MCF 10A (cell line): ENCODE measurements around the gene DNAL1. TPM values are rescaled to one million over a fixed set of nuclear protein-coding genes. Genes with fewer than 3 reads are reported as not detected.

Experiments
- BruUV-seq: library from RNA; stranded (reverse); fragments of 400-500 nt; replicated peaks from 2 replicates; lab custom pipeline; 2021; lab: Mats Ljungman, UMichigan
- CTCF ChIA-PET: fragments of 300-600 bp; sonication (Branson Sonifier 250); formaldehyde crosslinking; extraction: SDS; loops from one replicate; lab custom pipeline; 2021; ENCODE audit warnings: antibody characterized with exemption, inconsistent platforms; lab: Yijun Ruan, JAX
- POLR2A ChIA-PET: fragments of 300-600, 350-650 bp; sonication (Branson Sonifier 250); formaldehyde crosslinking; extraction: SDS; loops from one replicate; lab custom pipeline; 2020; ENCODE audit warnings: antibody characterized with exemption, inconsistent platforms; lab: Yijun Ruan, JAX
- DNase-seq: peaks from one replicate; pipeline ENCODE4 v3.0.0-alpha.2; 2018; ENCODE audit not compliant: unreplicated experiment
- H3K27ac Mint-ChIP-seq: one replicate; pipeline ENCODE4 v1.8.0; 2022; ENCODE audit warnings: mild to moderate bottlenecking, low read depth, mixed read lengths; ENCODE audit not compliant: unreplicated experiment
- H3K27me3 Mint-ChIP-seq: one replicate; pipeline ENCODE4 v1.8.0; 2022; ENCODE audit warnings: mixed read lengths; ENCODE audit not compliant: insufficient read depth, unreplicated experiment
- H3K36me3 Mint-ChIP-seq: one replicate; pipeline ENCODE4 v1.8.0; 2022; ENCODE audit warnings: mild to moderate bottlenecking, moderate library complexity, mixed read lengths; ENCODE audit not compliant: insufficient read depth, unreplicated experiment
- H3K4me1 Mint-ChIP-seq: one replicate; pipeline ENCODE4 v1.8.0; 2022; ENCODE audit warnings: mixed read lengths; ENCODE audit not compliant: insufficient read depth, unreplicated experiment
- H3K4me3 Mint-ChIP-seq: one replicate; pipeline ENCODE4 v1.8.0; 2022; ENCODE audit warnings: mild to moderate bottlenecking, moderate library complexity, mixed read lengths; ENCODE audit not compliant: unreplicated experiment
- H3K9me3 Mint-ChIP-seq: one replicate; pipeline ENCODE4 v1.8.0; 2022; ENCODE audit warnings: mixed read lengths; ENCODE audit not compliant: unreplicated experiment
- intact Hi-C: fragments of 100-400 bp; cut with micrococcal nuclease; formaldehyde crosslinking; loops from 2 replicates; pipeline ENCODE4 v1.14.1; 2022
- total RNA-seq: library from RNA; stranded (reverse); gene quantifications from 2 replicates; pipeline ENCODE4 v1.2.3, GENCODE V29; 2022
- TF ChIP-seq, protein P1 (sequence below): fragments of 200-600 bp; IDR thresholded peaks from one replicate; pipeline ENCODE4 v1.8.0; 2022; ENCODE audit warnings: antibody characterized with exemption, mild to moderate bottlenecking; ENCODE audit not compliant: unreplicated experiment

The DNAL1 gene
- total RNA-seq, 1 experiment from 2014 or later: 18.5 TPM

DNA sequence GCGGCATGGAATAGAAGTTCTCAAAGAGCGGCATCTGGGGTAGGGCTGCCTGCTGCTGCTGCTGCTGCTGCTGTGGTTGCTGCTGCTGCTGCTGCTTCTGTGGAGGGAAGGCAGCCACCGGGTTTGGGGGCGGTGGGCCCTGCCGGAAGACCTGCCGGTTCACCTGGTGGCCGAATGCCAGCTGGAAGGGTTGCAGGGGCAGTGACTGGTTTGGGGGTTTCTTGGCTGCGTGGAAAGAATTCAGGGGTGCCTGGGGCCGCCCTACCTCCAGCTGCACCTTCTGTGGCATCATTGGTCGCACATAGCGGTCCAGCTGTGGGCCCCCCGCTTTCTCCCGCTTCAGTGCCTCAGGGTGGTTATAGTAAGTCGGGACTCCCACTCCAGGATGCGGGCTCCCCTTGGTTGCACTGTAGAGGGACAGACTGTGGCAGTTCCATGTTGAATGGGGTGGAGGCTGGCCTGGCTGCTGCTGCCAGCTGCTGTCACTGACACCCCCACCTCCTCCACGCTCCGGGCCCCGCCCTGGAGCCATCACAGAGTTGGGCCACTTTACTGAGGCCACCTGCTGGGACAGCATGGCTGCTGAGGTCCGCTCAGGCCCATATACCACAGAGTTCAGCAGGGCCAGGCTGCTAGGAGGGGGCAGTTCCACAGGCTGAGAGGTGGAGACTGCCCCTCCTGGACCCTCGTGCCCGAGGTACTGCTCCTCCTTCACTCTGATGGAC is 94.5 kb downstream of the DNAL1 start:
- Mint-ChIP-seq H3K9me3 (no peaks in the 10 kb centered on the region), H3K36me3 (peaks cover 72% of the 10 kb centered on the region), H3K4me3 (no peak overlapping the region), H3K27ac (peak overlapping the region; percentile 63), H3K4me1 (peaks cover 45% of the 10 kb centered on the region), H3K27me3 (no peaks in the 10 kb centered on the region)
- TF ChIP-seq, protein P1, sequence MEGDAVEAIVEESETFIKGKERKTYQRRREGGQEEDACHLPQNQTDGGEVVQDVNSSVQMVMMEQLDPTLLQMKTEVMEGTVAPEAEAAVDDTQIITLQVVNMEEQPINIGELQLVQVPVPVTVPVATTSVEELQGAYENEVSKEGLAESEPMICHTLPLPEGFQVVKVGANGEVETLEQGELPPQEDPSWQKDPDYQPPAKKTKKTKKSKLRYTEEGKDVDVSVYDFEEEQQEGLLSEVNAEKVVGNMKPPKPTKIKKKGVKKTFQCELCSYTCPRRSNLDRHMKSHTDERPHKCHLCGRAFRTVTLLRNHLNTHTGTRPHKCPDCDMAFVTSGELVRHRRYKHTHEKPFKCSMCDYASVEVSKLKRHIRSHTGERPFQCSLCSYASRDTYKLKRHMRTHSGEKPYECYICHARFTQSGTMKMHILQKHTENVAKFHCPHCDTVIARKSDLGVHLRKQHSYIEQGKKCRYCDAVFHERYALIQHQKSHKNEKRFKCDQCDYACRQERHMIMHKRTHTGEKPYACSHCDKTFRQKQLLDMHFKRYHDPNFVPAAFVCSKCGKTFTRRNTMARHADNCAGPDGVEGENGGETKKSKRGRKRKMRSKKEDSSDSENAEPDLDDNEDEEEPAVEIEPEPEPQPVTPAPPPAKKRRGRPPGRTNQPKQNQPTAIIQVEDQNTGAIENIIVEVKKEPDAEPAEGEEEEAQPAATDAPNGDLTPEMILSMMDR: no peak
- BruUV-seq: TSS peak; percentile 22
- intact Hi-C loops: no loop called here
- CTCF ChIA-PET: interaction anchor here (0.5 to 5.7 kb wide), 6 partner anchors 11 to 87 kb away, joined by 3 to 59 read pairs (median 6); no protein-coding TSS in a partner anchor
- POLR2A ChIA-PET: interaction anchor here (0.9 to 9.8 kb wide), 5 partner anchors 13 to 53 kb away, joined by 3 to 296 read pairs (median 59); a partner anchor contains a TSS
- no peak for DNase-seq

DNA sequence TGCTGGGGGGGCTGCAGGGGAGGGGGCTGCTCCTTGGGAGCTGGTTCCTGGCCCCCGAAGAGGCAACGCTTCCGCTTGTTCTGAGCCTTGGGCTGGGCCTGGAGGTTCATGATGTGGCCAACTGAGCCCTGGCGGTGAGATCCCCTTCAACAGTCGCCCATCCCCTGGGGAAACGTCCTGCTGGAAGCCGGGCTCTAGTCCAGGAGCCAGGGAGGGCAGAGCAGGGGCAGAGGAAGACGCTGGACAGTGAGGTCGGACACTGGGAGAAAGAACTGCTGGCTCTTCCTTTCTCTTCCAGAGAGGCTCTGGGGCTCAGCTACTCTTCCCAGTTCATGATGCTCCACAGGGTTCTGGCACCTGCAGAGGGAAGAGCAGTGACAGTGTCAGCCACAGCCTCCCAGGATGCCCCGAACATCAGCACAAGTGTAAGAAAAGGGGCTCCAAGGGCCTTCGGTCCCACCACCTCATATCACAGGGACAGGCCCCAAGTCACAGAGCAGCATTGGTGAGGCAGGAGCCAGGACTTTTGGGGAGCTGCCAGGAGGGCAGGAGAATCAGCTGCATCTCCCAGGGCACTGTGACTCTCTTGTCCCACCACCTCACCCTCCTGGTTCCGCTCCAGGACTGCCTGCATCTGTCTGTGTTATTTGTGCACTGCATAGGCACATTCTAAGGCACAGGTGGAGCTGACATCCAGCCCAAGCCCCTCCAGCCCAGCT is 95.3 kb downstream of the DNAL1 start:
- ChIA-PET POLR2A (interaction anchor here (0.9 to 9.8 kb wide), 12 partner anchors 8 to 147 kb away, joined by 3 to 296 read pairs (median 5); partner anchors contain the start of genes PTGR2 and ZNF410), CTCF (interaction anchor here (0.5 to 5.7 kb wide), 6 partner anchors 8 to 81 kb away, joined by 3 to 59 read pairs (median 3); a partner anchor contains a TSS)
- Mint-ChIP-seq H3K27ac (peak overlapping the region; percentile 92), H3K27me3 (no peaks in the 10 kb centered on the region), H3K4me1 (peaks cover 52% of the 10 kb centered on the region), H3K9me3 (no peaks in the 10 kb centered on the region), H3K36me3 (peaks cover 65% of the 10 kb centered on the region), H3K4me3 (peak overlapping the region; percentile 65)
- intact Hi-C loops: loop anchor here (5.0 kb wide), 2 partner anchors 87 to 147 kb away; partner anchors contain the start of gene ZNF410
- TF ChIP-seq, protein P1: no peak
- BruUV-seq: no TSS peak
- no peak for DNase-seq

DNA sequence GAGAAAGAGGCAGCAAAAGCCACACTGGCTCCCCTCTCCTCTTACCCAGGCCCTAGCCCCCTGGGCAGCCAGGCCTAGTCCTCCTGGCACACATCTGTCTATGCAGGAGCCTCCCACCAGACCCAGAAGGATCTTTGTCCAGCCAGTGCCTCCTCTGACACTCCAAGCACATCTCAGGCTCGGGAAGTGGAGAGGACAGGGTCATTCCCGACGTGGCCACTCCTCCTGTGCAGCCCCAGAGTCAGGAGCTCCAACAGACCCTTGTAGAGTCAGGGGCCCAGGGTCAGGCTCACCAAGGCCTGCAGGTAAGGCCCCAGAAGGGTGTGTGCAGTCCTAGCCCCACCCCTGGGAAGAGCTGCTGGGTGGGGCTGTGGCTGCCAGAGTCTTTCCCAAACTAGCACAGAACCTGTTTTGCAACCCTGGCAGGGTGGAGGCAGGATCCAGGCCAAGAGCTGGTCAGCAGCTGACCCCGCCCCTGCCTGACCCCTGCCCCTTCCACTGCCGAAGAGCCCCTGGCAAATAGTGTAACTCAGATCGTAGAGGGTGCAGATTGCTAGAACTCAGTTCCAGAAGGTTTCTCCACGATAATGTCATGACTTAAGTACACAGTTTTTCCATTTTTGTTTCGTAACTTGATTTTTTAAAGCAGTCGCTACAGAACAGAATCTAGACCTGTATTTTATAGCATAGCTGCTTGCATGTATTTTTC is 96.0 kb downstream of the DNAL1 start:
- Mint-ChIP-seq H3K9me3 (no peaks in the 10 kb centered on the region), H3K4me3 (peak overlapping the region; percentile 65), H3K36me3 (peaks cover 59% of the 10 kb centered on the region), H3K27me3 (no peaks in the 10 kb centered on the region), H3K4me1 (peaks cover 55% of the 10 kb centered on the region), H3K27ac (peak overlapping the region; percentile 92)
- TF ChIP-seq, protein P1: no peak
- intact Hi-C loops: loop anchor here (1.0 to 5.0 kb wide), 3 partner anchors 18 to 147 kb away; partner anchors contain the start of gene ZNF410
- ChIA-PET POLR2A (interaction anchor here (0.6 to 9.8 kb wide), 20 partner anchors 9 to 278 kb away, joined by 3 to 296 read pairs (median 5); partner anchors contain the start of genes BBOF1, COQ6, ENTPD5 and FAM161B), CTCF (interaction anchor here (0.7 to 5.7 kb wide), 12 partner anchors 9 to 298 kb away, joined by 3 to 59 read pairs (median 4); a partner anchor contains a TSS)
- BruUV-seq: no TSS peak
- DNase-seq: peak; percentile 88
